ENCODE data around the gene MOV10L1. TPM values are rescaled to one million over a fixed set of nuclear protein-coding genes. Genes with fewer than 3 reads are reported as not detected.

The MOV10L1 gene
- total RNA-seq, 1 experiment from 2014 or later: not detected

DNA sequence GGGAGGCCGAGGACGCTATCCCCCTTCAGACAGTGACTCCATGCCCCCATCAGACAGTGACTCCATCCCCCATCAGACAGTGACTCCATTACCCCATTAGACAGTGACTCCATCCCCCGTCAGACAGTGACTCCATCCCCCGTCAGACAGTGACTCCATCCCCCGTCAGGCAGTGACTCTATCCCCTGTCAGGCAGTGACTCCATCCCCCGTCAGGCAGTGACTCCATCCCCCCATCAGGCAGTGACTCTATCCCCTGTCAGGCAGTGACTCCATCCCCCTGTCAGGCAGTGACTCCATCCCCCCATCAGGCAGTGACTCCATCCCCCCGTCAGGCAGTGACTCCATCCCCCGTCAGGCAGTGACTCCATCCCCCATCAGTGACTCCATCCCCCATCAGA is 22.6 kb upstream of the MOV10L1 start:
- Histone ChIP-seq H3K27me3 (replicated peaks; ENCODE audit: insufficient read depth, low read depth, low read length, poor library complexity) (peaks cover 4% of the 10 kb centered on the region), H3K27ac (ENCODE audit: low read depth, low read length, poor library complexity, severe bottlenecking) (no peak overlapping the region), H3K4me1 (ENCODE audit: insufficient read depth, low read length, poor library complexity, severe bottlenecking) (no peaks in the 10 kb centered on the region), H3K4me3 (ENCODE audit: low read depth, low read length, poor library complexity, severe bottlenecking) (no peak overlapping the region), H3K9me3 (ENCODE audit: low read depth, low read length, poor library complexity, severe bottlenecking) (no peaks in the 10 kb centered on the region), H3K36me3 (ENCODE audit: insufficient read depth, low read length, poor library complexity, severe bottlenecking) (no peaks in the 10 kb centered on the region)
- BruUV-seq (replicated peaks): no TSS peak
- CTCF ChIA-PET: no interaction called here
- intact Hi-C loops (cut with micrococcal nuclease; ENCODE audit: unreplicated experiment): no loop called here
- DNase-seq (ENCODE audit: low spot score): no peak
- POLR2A ChIA-PET (ENCODE audit: low non-redundant PET): interaction anchor here (0.5 kb wide), 1 partner anchor 19 kb away, joined by 4 read pairs; no protein-coding TSS in a partner anchor
- TF ChIP-seq EZH2 (IDR thresholded peaks at IDR 0.05; ENCODE audit: borderline replicate concordance, low read depth, low read length, poor library complexity, severe bottlenecking): no peak
- TF ChIP-seq, protein P1, sequence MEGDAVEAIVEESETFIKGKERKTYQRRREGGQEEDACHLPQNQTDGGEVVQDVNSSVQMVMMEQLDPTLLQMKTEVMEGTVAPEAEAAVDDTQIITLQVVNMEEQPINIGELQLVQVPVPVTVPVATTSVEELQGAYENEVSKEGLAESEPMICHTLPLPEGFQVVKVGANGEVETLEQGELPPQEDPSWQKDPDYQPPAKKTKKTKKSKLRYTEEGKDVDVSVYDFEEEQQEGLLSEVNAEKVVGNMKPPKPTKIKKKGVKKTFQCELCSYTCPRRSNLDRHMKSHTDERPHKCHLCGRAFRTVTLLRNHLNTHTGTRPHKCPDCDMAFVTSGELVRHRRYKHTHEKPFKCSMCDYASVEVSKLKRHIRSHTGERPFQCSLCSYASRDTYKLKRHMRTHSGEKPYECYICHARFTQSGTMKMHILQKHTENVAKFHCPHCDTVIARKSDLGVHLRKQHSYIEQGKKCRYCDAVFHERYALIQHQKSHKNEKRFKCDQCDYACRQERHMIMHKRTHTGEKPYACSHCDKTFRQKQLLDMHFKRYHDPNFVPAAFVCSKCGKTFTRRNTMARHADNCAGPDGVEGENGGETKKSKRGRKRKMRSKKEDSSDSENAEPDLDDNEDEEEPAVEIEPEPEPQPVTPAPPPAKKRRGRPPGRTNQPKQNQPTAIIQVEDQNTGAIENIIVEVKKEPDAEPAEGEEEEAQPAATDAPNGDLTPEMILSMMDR (conservative IDR thresholded peaks at IDR 0.05; ENCODE audit: low read depth, low read length): no peak

DNA sequence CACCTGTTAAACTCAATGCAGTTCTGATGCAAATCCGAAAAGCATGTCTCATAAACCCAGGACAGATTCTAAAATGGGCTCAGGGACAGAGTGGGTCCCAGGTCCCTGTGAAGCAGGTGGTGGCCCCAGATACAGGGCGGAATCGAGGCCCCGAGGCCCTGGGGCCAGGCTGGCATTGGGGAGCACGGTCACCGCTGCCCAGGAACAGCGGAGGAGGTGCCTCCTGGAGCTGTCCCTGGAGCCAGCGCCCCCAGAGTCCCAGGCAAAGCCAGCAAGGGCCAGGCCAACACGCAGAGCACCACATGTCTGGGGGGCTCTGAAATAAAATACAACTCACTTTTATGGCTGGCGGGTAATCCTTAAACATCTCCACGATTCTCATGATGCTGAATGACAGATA is 21.7 kb upstream of the MOV10L1 start:
- H3K9me3 ChIP-seq (ENCODE audit: low read depth, low read length, poor library complexity, severe bottlenecking): no peaks in the 10 kb centered on the region
- no peak for DNase-seq (ENCODE audit: low spot score)
- no peak overlapping the region for H3K4me3 ChIP-seq (ENCODE audit: low read depth, low read length, poor library complexity, severe bottlenecking)
- ChIA-PET CTCF (interaction anchor here (0.6 to 0.8 kb wide), 2 partner anchors 87 to 150 kb away, joined by 3 read pairs; no protein-coding TSS in a partner anchor), POLR2A (ENCODE audit: low non-redundant PET) (no interaction called here)
- H3K27me3 ChIP-seq (replicated peaks; ENCODE audit: insufficient read depth, low read depth, low read length, poor library complexity): peaks cover 4% of the 10 kb centered on the region
- no peaks in the 10 kb centered on the region for H3K4me1 ChIP-seq (ENCODE audit: insufficient read depth, low read length, poor library complexity, severe bottlenecking)
- no TSS peak for BruUV-seq (replicated peaks)
- no peak overlapping the region for H3K27ac ChIP-seq (ENCODE audit: low read depth, low read length, poor library complexity, severe bottlenecking)
- no peaks in the 10 kb centered on the region for H3K36me3 ChIP-seq (ENCODE audit: insufficient read depth, low read length, poor library complexity, severe bottlenecking)
- intact Hi-C loops (cut with micrococcal nuclease; ENCODE audit: unreplicated experiment): no loop called here
- TF ChIP-seq, protein P1 (conservative IDR thresholded peaks at IDR 0.05; ENCODE audit: low read depth, low read length): no peak

DNA sequence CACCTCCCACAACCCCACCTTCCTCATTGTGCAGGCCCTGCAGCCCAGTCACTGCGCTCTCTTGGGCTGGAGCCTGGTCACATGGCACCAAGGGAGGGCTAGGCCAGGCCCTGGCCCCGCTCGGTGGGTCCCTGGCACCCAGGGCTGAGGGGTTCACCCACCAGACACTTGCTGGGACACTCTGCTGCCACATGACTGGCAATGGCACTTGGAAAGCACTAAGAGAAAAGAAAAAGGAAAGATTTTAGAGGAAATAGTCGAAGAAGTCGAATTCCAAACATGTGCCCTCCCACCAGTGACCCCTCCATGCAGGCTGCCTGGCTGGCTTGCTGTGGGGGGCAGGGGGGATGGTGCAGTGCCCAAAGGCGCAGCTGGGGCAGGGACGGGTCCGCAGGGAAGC is 19.4 kb upstream of the MOV10L1 start:
- Histone ChIP-seq H3K27ac (ENCODE audit: low read depth, low read length, poor library complexity, severe bottlenecking) (no peak overlapping the region), H3K9me3 (ENCODE audit: low read depth, low read length, poor library complexity, severe bottlenecking) (no peaks in the 10 kb centered on the region), H3K4me1 (ENCODE audit: insufficient read depth, low read length, poor library complexity, severe bottlenecking) (no peaks in the 10 kb centered on the region), H3K4me3 (ENCODE audit: low read depth, low read length, poor library complexity, severe bottlenecking) (no peak overlapping the region), H3K36me3 (ENCODE audit: insufficient read depth, low read length, poor library complexity, severe bottlenecking) (no peaks in the 10 kb centered on the region), H3K27me3 (replicated peaks; ENCODE audit: insufficient read depth, low read depth, low read length, poor library complexity) (peaks cover 2% of the 10 kb centered on the region)
- CTCF ChIA-PET: no interaction called here
- TF ChIP-seq EZH2 (IDR thresholded peaks at IDR 0.05; ENCODE audit: borderline replicate concordance, low read depth, low read length, poor library complexity, severe bottlenecking): no peak
- TF ChIP-seq, protein P1 (conservative IDR thresholded peaks at IDR 0.05; ENCODE audit: low read depth, low read length): no peak
- POLR2A ChIA-PET (ENCODE audit: low non-redundant PET): no interaction called here
- no peak for DNase-seq (ENCODE audit: low spot score)
- BruUV-seq (replicated peaks): no TSS peak
- intact Hi-C loops (cut with micrococcal nuclease; ENCODE audit: unreplicated experiment): no loop called here
